Left ventricle myocardium superior (tissue), 1 donor: ENCODE measurements around the gene FHIP1A. TPM values are rescaled to one million over a fixed set of nuclear protein-coding genes. Genes with fewer than 3 reads are reported as not detected.
A peak's percentile ranks its signal among the peaks of the same experiment; 100 is the strongest.

Source experiments
- ATAC-seq: fragments of 200-7000 bp; cut with Tn5 transposase; one replicate; pipeline ENCODE4 v1.9.1; 2020; ENCODE audit warnings: mild to moderate bottlenecking, moderate library complexity
- DNase-seq: peaks from one replicate; pipeline ENCODE4 v3.0.0-alpha.2; 2020
- intact Hi-C: fragments of 100-400 bp; cut with micrococcal nuclease; formaldehyde crosslinking; loops from one replicate; pipeline ENCODE4 v1.11.0; 2022
- total RNA-seq: library from RNA; stranded (reverse); fragmentation: NEBNext Ultra II Directional; extraction: Animal tissue kit (Norgen Biotek cat#: 25700); gene quantifications from one replicate; pipeline ENCODE4 v1.2.1, GENCODE V29; 2021
- donor health status: DM: no; HTN: yes; CAD: no; lungs with severe emphysema.

The FHIP1A gene
- total RNA-seq, 1 donor from 2014 or later = 20.2 TPM

DNA sequence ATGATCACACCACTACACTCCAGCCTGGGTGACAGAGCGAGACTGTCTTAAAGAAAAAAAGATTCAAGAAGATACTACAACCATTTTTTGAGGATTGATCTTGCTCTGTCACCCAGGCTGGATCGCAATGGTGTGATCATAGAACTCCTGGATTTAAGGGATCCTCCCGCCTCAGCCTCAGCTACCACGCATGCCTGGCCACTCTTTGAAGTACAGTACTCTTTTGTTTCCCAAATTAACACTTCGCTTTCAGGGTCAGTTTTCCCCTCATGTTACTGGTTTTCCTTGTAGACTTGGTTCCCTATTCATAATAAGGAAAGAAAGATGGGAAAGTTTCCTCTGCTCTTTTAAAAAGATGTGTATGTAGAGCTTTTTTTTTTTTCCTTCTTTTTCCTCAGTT is 34.3 kb downstream of the FHIP1A start:
- ATAC-seq (no peak), DNase-seq (no peak)
- intact Hi-C loops = no loop called here

DNA sequence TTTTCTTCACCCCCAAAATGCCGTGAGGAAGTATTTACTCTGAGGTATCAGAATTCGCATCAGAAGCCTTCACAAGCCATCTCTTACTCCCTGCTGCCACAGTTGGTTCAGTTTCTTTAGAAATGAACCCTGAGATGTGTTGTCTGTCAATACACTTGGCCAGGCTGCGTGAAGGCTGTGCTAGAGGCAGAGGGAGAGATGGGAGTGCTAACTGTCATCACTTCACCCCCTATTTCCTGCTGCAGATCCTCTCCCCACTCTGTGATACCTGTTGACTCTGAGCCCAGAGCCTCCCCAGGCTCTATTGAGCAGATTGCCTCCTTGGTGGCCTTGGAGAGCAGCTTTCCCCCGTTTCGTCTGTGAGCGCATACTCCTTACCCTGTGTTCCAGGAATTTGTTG is 34.8 kb downstream of the FHIP1A start:
- intact Hi-C loops = no loop called here
- ATAC-seq (no peak), DNase-seq (no peak)

DNA sequence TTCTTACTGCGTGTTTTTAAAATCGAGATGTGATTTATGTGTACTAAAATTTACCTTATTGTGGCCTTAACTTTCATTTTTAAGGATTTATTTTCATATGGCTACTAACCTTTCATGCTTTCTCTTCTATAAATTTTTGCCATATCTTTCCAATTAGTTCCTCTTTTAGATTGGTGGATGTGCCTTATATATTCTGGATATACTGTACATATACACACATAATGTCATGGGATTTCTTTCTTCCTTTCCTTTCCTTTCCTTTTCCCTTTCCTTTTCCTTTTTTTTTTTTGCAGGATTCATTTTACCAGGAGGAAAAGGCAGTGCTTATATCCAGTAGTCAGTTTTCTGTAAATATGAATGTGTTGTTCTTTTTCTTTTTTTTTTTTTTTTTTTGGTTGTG is 37.2 kb downstream of the FHIP1A start:
- DNase-seq (no peak), ATAC-seq (no peak)
- intact Hi-C loops = no loop called here

DNA sequence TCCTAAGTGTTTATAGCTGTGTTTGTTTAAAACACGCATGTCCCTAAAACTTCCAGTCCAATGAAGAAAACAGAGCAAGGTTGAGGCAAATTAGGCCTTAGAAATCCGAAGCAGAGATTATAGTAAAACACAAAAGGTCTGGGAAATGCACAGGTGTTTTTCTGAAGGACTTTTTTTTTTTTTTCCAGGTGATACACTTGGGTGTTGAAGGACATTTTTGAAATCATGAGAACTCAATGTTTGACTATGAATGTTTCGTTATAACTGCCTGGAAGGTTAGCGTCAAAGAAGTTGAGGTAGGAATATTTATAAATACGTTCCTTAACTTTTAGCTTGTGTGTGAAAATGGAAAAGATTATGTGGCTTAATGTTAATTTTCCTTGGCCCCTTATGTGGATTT is 45.5 kb downstream of the FHIP1A start:
- intact Hi-C loops = no loop called here
- ATAC-seq (no peak), DNase-seq (no peak)

DNA sequence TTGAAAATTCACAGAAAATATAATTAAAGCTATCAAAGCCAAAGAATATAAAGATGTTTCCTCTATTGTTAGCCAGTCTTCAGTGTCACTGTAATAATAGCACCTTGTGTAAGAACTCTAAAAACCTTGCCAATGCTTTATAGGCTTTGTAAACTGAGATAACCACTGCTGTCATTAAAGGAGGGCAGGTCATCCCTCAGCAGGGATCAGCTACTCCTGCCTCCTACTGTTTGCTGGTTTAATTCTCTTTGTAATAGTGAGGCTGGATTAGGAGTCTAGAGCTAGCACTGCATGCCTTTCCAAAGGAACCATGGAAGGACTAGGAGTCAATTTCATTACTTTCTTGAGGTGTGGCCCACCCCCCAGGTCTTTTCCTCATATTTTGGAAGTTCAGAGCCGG is 46.2 kb downstream of the FHIP1A start:
- peak; percentile 27 for ATAC-seq
- DNase-seq = no peak
- intact Hi-C loops = no loop called here

DNA sequence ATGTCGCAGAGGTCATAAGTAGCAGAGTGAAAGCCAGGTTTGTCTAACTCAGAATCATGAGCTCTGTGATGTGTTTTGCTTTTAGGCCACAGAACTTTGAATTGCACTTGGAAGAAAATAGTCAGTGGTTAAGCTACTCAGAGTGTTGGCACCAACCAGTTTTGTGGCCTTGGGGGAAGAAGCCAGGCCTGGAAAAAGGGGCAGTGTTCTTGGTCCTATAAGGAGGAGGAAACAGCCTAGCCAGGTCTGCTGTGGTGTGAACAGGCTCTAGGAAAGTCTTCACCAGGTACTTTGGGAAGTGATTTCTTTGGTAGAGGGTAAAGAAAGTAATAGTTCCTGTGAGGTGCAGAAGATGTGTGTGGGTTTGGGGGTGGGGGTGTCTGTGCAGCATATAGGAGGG is 49.2 kb downstream of the FHIP1A start:
- ATAC-seq (no peak), DNase-seq (no peak)
- intact Hi-C loops = no loop called here

Other genes with a start within 250 kb of the FHIP1A start
- not detected for gene PRSS48, start 132.0 kb upstream of the FHIP1A start, total RNA-seq
- gene SH3D19, start 83.6 kb upstream of the FHIP1A start, total RNA-seq = 107 TPM